ENCODE results near the gene SNRPF. TPM values are rescaled to one million over a fixed set of nuclear protein-coding genes. Genes with fewer than 3 reads are reported as not detected.
A peak's percentile ranks its signal among the peaks of the same experiment; 100 is the strongest.
"Not testable (repeated sequence)": the region's sequence is repeated elsewhere in the genome, so short reads cannot be mapped to it uniquely, and the experiment has no call there.

Gene SNRPF
- total RNA-seq, result 10 to 100 TPM; 13.5 to 17.4 TPM
- long read RNA-seq, transcript SNRPF-201 (4 exons, 1,389 nt), result major isoform, 26 of 27 reads
- long read RNA-seq, partial matches to known transcripts, result 1 of 27 reads
- long read RNA-seq, other reads (novel, unspliced or antisense), result 0 of 27 reads

DNA sequence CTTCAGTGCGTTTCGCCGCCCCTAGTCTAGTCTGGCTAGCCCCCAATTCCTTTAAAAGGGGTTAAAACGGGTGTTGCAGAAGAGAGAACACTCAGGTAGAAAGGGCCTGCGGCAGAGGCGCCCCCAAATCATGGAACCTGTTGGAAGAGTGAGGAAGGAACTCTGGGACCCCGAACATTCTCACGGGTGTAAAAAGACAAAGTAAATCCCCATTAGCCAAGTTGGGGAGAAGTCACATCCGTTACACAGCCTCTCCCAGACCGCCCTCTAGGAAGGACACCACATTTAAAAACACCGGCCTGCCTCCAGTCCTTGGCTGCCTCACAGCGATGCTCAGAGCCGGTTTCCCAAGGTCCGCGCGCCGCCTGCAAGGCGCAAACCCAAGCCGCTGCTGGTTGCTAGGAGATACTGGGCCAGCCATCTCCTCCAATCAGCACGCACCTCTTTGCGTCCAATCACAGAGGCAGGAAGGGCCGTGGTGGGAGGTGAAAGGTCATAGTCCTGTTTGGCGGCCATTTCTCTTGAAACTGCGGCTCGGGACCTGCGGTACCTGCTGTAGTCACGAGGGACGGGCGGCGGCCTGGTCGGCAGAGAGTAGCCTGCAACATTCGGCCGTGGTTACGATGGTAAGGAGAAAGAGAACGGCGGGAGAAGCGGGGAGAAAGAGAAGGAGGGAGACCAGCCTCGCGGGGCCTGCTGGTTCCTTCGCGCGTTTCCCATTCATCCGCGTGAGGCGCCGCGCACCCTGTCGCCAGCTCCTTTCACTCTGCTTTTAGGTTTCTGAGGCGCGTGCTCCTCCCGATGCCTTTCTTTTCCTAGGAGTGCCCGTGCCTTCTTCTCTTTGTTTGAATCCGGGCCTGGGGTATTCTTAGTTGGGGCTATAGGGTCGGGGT lies at the start of gene SNRPF:
Gene SNRPF (plus strand): TSS at position 502 of the 893 bp plus-strand sequence. CDS start 122 bp downstream, at position 624.
- ATAC-seq, result peak; percentile 99
- DNase-seq, result peak; percentile 94 to 96
- intact Hi-C loops (cut with DNase I, micrococcal nuclease), result no loop called here

GRCh38 chr12:95809000-95809680 lies 49.6 kb upstream of the SNRPF start:
- intact Hi-C loops (cut with DNase I, micrococcal nuclease), result no loop called here
- ATAC-seq (no peak), DNase-seq (no peak)

DNA sequence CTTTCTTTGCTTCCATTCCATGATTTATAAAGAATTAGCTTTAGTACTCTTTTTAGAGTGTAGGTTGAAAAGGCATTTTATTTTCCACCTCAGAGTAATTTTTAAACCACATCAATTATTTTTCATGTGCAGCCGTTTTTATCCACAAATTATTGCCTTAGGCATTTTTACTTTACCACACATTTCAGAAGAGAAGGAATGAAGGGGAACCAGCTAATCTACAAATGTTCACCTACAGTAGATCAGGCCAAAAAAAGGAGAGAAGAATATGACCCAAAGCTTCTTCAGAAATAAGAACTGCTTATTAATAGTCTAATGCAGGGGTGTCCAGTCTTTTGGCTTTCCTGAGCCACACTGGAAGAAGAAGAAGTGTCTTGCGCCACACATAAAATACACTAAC lies 48.3 kb upstream of the SNRPF start:
- DNase-seq (no peak), ATAC-seq (no peak)
- intact Hi-C loops (cut with DNase I, micrococcal nuclease), result no loop called here

DNA sequence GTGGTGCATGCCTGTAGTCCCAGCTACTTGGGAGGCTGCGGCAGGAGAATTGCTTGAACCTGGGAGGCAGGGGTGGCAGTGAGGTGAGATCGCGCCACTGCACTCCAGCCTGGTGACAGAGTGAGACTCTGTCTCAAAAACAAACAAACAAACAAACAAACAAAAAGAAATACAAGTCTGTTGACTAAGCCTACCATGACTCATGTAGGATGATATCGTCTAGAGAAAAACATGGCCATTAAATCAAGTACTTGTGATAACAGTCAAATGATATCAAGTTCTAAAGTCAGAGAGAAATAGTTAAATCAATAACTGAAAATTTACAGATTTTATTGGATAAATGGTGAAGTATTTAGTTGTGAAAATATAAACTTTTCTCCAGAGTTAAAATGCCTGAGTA lies 46.6 kb upstream of the SNRPF start:
- intact Hi-C loops (cut with DNase I, micrococcal nuclease); DNase-seq; ATAC-seq: not testable (repeated sequence)

- intact Hi-C loops (cut with DNase I, micrococcal nuclease), result loop anchor here in 1 of 2 donors (5.0 kb wide), 1 partner anchor 233 kb away; no protein-coding TSS in a partner anchor
- DNase-seq (no peak), ATAC-seq (peak; percentile 71)
Observed at GRCh38 chr12:95815632-95816212, 43.0 kb upstream of the SNRPF start.

DNA sequence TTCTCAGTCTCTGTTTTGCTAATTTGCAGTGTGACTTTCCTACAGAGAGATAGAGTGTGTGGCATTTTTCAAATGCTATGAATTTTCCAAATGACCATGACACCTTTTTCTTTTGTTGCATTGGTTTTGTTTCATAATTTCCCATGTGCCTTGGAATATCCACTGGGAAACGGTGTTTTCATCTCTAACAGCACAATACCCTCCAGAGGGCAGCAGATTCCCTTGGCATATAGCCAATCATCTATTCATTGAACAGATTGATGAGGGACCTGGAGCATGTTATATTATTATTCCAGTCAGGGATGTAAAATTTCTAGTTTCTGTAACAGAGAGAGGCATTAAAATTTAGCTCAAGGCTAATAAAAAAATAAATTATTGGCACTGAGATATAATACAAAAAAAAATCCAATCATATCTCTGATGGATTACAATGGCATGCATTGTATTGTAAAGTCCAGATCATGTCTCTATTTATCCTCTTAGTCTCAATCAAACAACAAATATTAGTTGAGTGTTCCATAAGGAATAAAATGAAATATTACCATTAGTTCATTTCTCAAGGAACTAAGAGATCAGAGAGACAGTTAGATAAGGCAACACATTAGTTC lies 38.6 kb upstream of the SNRPF start:
- DNase-seq (peak in 1 of 2 donors; percentile 53), ATAC-seq (peak; percentile 68)
- intact Hi-C loops (cut with DNase I, micrococcal nuclease), result no loop called here

- ATAC-seq, result peak; percentile 61
- intact Hi-C loops (cut with DNase I, micrococcal nuclease), result no loop called here
Observed at GRCh38 chr12:95829395-95829794, 29.4 kb upstream of the SNRPF start.

DNA sequence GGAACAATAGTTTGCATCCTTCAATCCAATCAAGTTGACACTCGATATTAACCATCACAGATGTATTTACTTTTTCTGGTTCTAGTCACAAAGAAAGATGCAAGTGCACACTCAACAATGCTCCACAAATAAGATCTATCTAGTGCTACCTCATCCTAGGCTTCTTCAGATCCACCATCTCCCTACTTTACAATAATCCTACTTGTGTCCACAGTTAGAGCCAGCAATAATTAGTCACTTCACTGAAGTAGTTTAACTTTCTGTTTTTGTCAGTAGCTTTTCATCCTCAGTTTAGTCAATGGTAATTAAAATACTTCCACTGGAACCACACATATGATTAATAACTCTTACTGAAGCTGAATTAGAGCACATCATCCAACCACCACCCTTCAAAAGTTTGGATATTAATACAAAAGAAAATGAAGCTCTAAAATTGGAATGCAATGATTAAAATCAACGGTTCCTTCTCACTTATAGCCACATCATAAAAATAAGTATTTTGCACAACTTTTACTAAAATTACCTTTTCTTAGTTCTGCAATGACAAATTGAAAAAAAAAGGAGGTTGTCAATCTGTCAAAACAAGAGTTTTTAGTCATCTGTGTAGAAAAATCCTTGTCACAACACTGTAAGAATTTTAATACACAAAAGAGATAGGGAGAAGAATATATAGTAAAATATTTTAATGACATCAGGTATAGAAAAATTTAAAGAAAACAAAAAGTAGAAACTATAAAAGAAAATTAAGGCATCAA lies 28.2 kb upstream of the SNRPF start:
- ATAC-seq (no peak), DNase-seq (no peak)
- intact Hi-C loops (cut with DNase I, micrococcal nuclease), result no loop called here

More at GRCh38 chr12:95829395-95829794, 29.4 kb upstream of the SNRPF start:
- DNase-seq, result no peak

- no peak for DNase-seq
- ATAC-seq, result no peak
- intact Hi-C loops (cut with DNase I, micrococcal nuclease), result no loop called here
Observed at GRCh38 chr12:95834572-95834971, 24.2 kb upstream of the SNRPF start.

DNA sequence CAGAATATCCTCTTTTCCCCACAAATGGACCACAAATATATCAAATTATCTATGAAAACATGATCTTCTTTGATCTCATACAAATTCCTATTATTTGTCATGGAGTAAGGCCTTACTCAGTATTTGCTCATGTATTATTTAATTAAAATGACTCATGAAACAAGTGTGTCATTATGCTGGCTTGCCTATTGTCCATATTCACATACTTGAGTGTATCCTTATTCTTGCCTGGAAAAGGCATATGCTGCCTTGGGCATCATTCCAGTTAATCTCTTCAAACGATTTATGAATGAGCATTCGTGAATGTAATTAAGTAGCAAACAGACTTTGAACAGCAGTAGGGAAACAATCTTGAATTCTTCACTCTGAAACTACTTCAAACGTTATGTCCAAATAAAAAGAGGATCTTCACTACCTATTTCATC lies 22.6 kb upstream of the SNRPF start:
- ATAC-seq (no peak), DNase-seq (no peak)
- intact Hi-C loops (cut with DNase I, micrococcal nuclease), result no loop called here

DNA sequence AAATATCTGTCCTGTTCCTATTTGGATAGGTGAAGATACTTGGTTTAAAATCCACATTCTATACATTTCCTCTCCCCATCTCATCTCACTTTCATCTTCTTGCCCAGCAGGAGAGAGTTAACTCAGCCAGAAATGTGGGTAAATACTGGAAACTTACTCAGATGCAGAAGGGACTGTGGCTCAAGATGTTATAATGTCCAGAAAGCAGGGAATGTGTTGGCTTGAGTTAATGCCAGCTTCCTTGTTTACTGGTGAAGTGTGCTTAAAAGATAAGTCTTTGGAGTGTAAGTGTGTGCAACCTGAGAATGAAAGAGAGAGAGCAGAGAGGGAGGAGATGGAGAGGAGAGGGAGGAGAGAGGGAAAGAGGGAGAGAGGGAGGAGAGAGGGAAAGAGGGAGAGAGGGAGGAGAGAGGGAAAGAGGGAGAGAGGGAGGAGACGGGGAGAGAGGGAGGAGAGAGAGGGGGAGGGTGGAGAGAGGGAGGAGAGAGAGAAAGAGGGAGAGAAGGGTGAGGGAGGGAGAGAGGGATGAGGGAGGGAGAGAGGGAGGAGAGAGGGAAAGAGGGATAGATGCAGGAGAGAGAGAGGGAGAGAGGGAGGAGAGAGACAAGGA lies 22.0 kb upstream of the SNRPF start:
- ATAC-seq (peak; percentile 66), DNase-seq (no peak)
- intact Hi-C loops (cut with DNase I, micrococcal nuclease), result no loop called here

- ATAC-seq (peak; percentile 56), DNase-seq (no peak)
- intact Hi-C loops (cut with DNase I, micrococcal nuclease), result no loop called here
Observed at GRCh38 chr12:95837240-95838038, 21.3 kb upstream of the SNRPF start.

DNA sequence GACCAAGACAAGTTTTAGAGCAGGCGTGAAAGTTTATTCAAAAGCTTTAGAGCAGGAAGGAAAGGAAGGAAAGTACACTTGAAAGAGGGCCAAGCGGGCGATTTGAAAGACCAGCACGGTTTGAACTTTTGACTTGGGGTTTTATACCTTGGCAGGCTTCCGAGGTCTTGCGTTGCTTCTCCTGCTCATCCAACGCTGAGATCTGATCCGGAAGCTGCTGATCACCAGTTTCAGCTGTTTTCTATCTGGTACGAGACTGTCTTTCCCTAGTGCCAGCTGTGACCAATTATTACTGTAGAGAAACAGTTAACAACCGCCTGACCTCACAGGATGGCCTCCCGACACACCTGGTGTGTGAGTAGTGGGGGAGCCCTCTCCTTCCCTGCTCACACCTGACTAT lies 20.6 kb upstream of the SNRPF start:
- intact Hi-C loops (cut with DNase I, micrococcal nuclease), result no loop called here
- DNase-seq, result peak; percentile 71 to 76

GRCh38 chr12:95842426-95842825 lies 16.3 kb upstream of the SNRPF start:
- ATAC-seq; DNase-seq; intact Hi-C loops (cut with DNase I, micrococcal nuclease): not testable (repeated sequence)

More for the DNA sequence above, 20.6 kb upstream of the SNRPF start:
- peak; percentile 89 for ATAC-seq

GRCh38 chr12:95848575-95849388 lies 10.0 kb upstream of the SNRPF start:
- DNase-seq (peak in 1 of 2 donors; percentile 10), ATAC-seq (peak; percentile 65)
- intact Hi-C loops (cut with DNase I, micrococcal nuclease), result no loop called here

DNA sequence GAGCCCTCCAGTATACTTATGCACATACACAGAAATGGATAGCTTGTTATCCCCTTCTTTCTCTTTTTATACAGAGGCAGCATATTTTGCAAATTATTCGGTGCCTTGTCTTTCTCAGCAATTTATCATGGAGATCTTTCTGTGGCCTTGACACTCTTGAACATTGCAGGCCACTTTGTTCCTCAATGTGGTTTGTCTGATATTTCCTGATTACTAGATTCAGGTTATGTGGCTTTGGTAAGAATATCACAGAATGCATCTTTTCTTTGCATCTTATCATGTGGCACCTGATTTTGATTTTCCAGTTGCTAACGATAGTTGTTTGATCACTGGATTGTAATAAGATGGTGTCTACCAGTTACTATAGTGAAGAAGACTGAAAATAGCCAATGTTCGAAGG lies 7.1 kb upstream of the SNRPF start:
- DNase-seq, result no peak
- no peak for ATAC-seq
- intact Hi-C loops (cut with DNase I, micrococcal nuclease), result no loop called here

Data from left colon (tissue), 2 donors.